Activated naive CD8-positive, alpha-beta T cell treated with anti-CD3 and anti-CD28 coated beads, Interleukin-2, amount 50 U/mL, for 24 hours (primary cell): Measurements from ENCODE around the gene SEMA3C.
"Not testable (repeated sequence)": the region's sequence is repeated elsewhere in the genome, so short reads cannot be mapped to it uniquely, and the experiment has no call there.

Experiments used
- ATAC-seq: fragments of 150-1000 bp; cut with Tn5 transposase; one replicate; pipeline ENCODE4 v1.10.0; 2021
- DNase-seq: peaks from one replicate; pipeline ENCODE4 v3.0.0; 2021
- H3K27ac Mint-ChIP-seq: one replicate; pipeline ENCODE4 v1.8.0; 2021; ENCODE audit warnings: mild to moderate bottlenecking, mixed read lengths
- H3K27me3 Mint-ChIP-seq: one replicate; pipeline ENCODE4 v1.8.0; 2021; ENCODE audit warnings: mixed read lengths
- H3K36me3 Mint-ChIP-seq: one replicate; pipeline ENCODE4 v1.8.0; 2021; ENCODE audit warnings: low read depth, mixed read lengths
- H3K4me1 Mint-ChIP-seq: one replicate; pipeline ENCODE4 v1.8.0; 2021; ENCODE audit warnings: mixed read lengths
- H3K4me3 Mint-ChIP-seq: one replicate; pipeline ENCODE4 v1.8.0; 2021; ENCODE audit warnings: mild to moderate bottlenecking, moderate library complexity, mixed read lengths
- H3K9me3 Mint-ChIP-seq: one replicate; pipeline ENCODE4 v1.8.0; 2021; ENCODE audit warnings: mixed read lengths

Gene SEMA3C

GRCh38 chr7:80940539-80941207 is 21.8 kb upstream of the SEMA3C start:
- H3K9me3 Mint-ChIP-seq = no peaks in the 10 kb centered on the region
- no peak overlapping the region for H3K27ac Mint-ChIP-seq
- no peak for ATAC-seq
- H3K36me3 Mint-ChIP-seq = no peaks in the 10 kb centered on the region
- H3K4me1 Mint-ChIP-seq = no peaks in the 10 kb centered on the region
- no peaks in the 10 kb centered on the region for H3K27me3 Mint-ChIP-seq
- DNase-seq = no peak
- no peak overlapping the region for H3K4me3 Mint-ChIP-seq

GRCh38 chr7:80937336-80937735 is 18.5 kb upstream of the SEMA3C start:
- H3K27me3 Mint-ChIP-seq = no peaks in the 10 kb centered on the region
- ATAC-seq (no peak), DNase-seq (no peak)
- no peak overlapping the region for H3K27ac Mint-ChIP-seq
- H3K36me3 Mint-ChIP-seq = no peaks in the 10 kb centered on the region
- H3K4me1 Mint-ChIP-seq = no peaks in the 10 kb centered on the region
- no peak overlapping the region for H3K4me3 Mint-ChIP-seq
- peaks cover 4% of the 10 kb centered on the region for H3K9me3 Mint-ChIP-seq

- no peaks in the 10 kb centered on the region for H3K36me3 Mint-ChIP-seq
- H3K27me3 Mint-ChIP-seq = no peaks in the 10 kb centered on the region
- H3K4me3 Mint-ChIP-seq = no peak overlapping the region
- ATAC-seq = no peak
- DNase-seq = no peak
- no peaks in the 10 kb centered on the region for H3K4me1 Mint-ChIP-seq
- H3K9me3 Mint-ChIP-seq = peaks cover 4% of the 10 kb centered on the region
- H3K27ac Mint-ChIP-seq = no peak overlapping the region
Observed at GRCh38 chr7:80935991-80936780, 17.3 kb upstream of the SEMA3C start.

GRCh38 chr7:80934321-80934720 is 15.5 kb upstream of the SEMA3C start:
- H3K36me3 Mint-ChIP-seq = no peaks in the 10 kb centered on the region
- H3K27me3 Mint-ChIP-seq = no peaks in the 10 kb centered on the region
- DNase-seq = no peak

GRCh38 chr7:80932536-80932935 is 13.7 kb upstream of the SEMA3C start:
- Mint-ChIP-seq H3K27me3 (no peaks in the 10 kb centered on the region), H3K9me3 (peaks cover 4% of the 10 kb centered on the region), H3K4me3 (no peak overlapping the region), H3K27ac (no peak overlapping the region), H3K36me3 (no peaks in the 10 kb centered on the region), H3K4me1 (no peaks in the 10 kb centered on the region)
- no peak for ATAC-seq
- no peak for DNase-seq

More at GRCh38 chr7:80934321-80934720, 15.5 kb upstream of the SEMA3C start:
- no peak for ATAC-seq
- Mint-ChIP-seq H3K9me3 (peaks cover 4% of the 10 kb centered on the region), H3K27ac (no peak overlapping the region), H3K4me1 (no peaks in the 10 kb centered on the region), H3K4me3 (no peak overlapping the region)

GRCh38 chr7:80929619-80930018 is 10.8 kb upstream of the SEMA3C start:
- Mint-ChIP-seq H3K27ac (no peak overlapping the region), H3K36me3 (no peaks in the 10 kb centered on the region), H3K9me3 (peaks cover 7% of the 10 kb centered on the region), H3K4me3 (no peak overlapping the region), H3K27me3 (peaks cover 3% of the 10 kb centered on the region), H3K4me1 (no peaks in the 10 kb centered on the region)
- no peak for ATAC-seq
- no peak for DNase-seq

- H3K4me1 Mint-ChIP-seq, DNase-seq, H3K4me3 Mint-ChIP-seq, H3K27ac Mint-ChIP-seq, H3K27me3 Mint-ChIP-seq, H3K36me3 Mint-ChIP-seq, ATAC-seq, H3K9me3 Mint-ChIP-seq: not testable (repeated sequence)
Observed at GRCh38 chr7:80926955-80927354, 8.1 kb upstream of the SEMA3C start.

GRCh38 chr7:80924090-80924489 is 5.2 kb upstream of the SEMA3C start:
- Mint-ChIP-seq H3K4me1 (peaks cover 1% of the 10 kb centered on the region), H3K9me3 (peaks cover 3% of the 10 kb centered on the region), H3K27me3 (peaks cover 25% of the 10 kb centered on the region), H3K4me3 (no peak overlapping the region), H3K36me3 (no peaks in the 10 kb centered on the region), H3K27ac (no peak overlapping the region)
- ATAC-seq = no peak
- DNase-seq = no peak

- H3K27me3 Mint-ChIP-seq = peaks cover 30% of the 10 kb centered on the region
- no peak for DNase-seq
- ATAC-seq = no peak
- H3K36me3 Mint-ChIP-seq = no peaks in the 10 kb centered on the region
- H3K4me3 Mint-ChIP-seq = no peak overlapping the region
- peaks cover 3% of the 10 kb centered on the region for H3K9me3 Mint-ChIP-seq
- H3K27ac Mint-ChIP-seq = no peak overlapping the region
- H3K4me1 Mint-ChIP-seq = peaks cover 6% of the 10 kb centered on the region
Observed at GRCh38 chr7:80923211-80923612, 4.4 kb upstream of the SEMA3C start.

- peaks cover 7% of the 10 kb centered on the region for H3K4me1 Mint-ChIP-seq
- ATAC-seq (no peak), DNase-seq (no peak)
- no peak overlapping the region for H3K4me3 Mint-ChIP-seq
- peaks cover 35% of the 10 kb centered on the region for H3K27me3 Mint-ChIP-seq
- H3K9me3 Mint-ChIP-seq = peaks cover 3% of the 10 kb centered on the region
- no peak overlapping the region for H3K27ac Mint-ChIP-seq
- no peaks in the 10 kb centered on the region for H3K36me3 Mint-ChIP-seq
Observed at GRCh38 chr7:80922253-80923049, 3.6 kb upstream of the SEMA3C start.

GRCh38 chr7:80921130-80921529 is 2.3 kb upstream of the SEMA3C start:
- H3K27me3 Mint-ChIP-seq = peaks cover 45% of the 10 kb centered on the region

GRCh38 chr7:80918399-80918798 is 452 bp downstream of the SEMA3C start:
- no peaks in the 10 kb centered on the region for H3K36me3 Mint-ChIP-seq
- DNase-seq (no peak), ATAC-seq (no peak)
- peak overlapping the region; percentile 59 for H3K4me3 Mint-ChIP-seq
- no peak overlapping the region for H3K27ac Mint-ChIP-seq
- no peaks in the 10 kb centered on the region for H3K9me3 Mint-ChIP-seq
- peaks cover 42% of the 10 kb centered on the region for H3K27me3 Mint-ChIP-seq
- peaks cover 7% of the 10 kb centered on the region for H3K4me1 Mint-ChIP-seq

More at GRCh38 chr7:80921130-80921529, 2.3 kb upstream of the SEMA3C start:
- Mint-ChIP-seq H3K4me3 (no peak overlapping the region), H3K36me3 (no peaks in the 10 kb centered on the region), H3K4me1 (peaks cover 7% of the 10 kb centered on the region), H3K27ac (no peak overlapping the region), H3K9me3 (peaks cover 3% of the 10 kb centered on the region)
- no peak for DNase-seq
- ATAC-seq = no peak

- no peak for DNase-seq
- Mint-ChIP-seq H3K27me3 (peaks cover 41% of the 10 kb centered on the region), H3K4me3 (no peak overlapping the region), H3K9me3 (no peaks in the 10 kb centered on the region), H3K4me1 (peaks cover 7% of the 10 kb centered on the region), H3K36me3 (no peaks in the 10 kb centered on the region), H3K27ac (no peak overlapping the region)
- no peak for ATAC-seq
Observed at GRCh38 chr7:80916770-80917741, 1.8 kb downstream of the SEMA3C start.

GRCh38 chr7:80910228-80910627 is 8.6 kb downstream of the SEMA3C start:
- DNase-seq (no peak), ATAC-seq (no peak)
- no peak overlapping the region for H3K4me3 Mint-ChIP-seq
- no peak overlapping the region for H3K27ac Mint-ChIP-seq
- H3K36me3 Mint-ChIP-seq = no peaks in the 10 kb centered on the region
- H3K9me3 Mint-ChIP-seq = no peaks in the 10 kb centered on the region
- no peaks in the 10 kb centered on the region for H3K4me1 Mint-ChIP-seq
- H3K27me3 Mint-ChIP-seq = no peaks in the 10 kb centered on the region
